Measurements from ENCODE around the gene KMT2B. TPM values are rescaled to one million over a fixed set of nuclear protein-coding genes. Genes with fewer than 3 reads are reported as not detected.

KMT2B gene
- total and polyA plus RNA-seq, 9 of the 15 experiments (the other 6 are each of a cell fraction or from before 2014, with no cell fraction given): 0.63 to 43.9 (median 8.1) TPM

DNA sequence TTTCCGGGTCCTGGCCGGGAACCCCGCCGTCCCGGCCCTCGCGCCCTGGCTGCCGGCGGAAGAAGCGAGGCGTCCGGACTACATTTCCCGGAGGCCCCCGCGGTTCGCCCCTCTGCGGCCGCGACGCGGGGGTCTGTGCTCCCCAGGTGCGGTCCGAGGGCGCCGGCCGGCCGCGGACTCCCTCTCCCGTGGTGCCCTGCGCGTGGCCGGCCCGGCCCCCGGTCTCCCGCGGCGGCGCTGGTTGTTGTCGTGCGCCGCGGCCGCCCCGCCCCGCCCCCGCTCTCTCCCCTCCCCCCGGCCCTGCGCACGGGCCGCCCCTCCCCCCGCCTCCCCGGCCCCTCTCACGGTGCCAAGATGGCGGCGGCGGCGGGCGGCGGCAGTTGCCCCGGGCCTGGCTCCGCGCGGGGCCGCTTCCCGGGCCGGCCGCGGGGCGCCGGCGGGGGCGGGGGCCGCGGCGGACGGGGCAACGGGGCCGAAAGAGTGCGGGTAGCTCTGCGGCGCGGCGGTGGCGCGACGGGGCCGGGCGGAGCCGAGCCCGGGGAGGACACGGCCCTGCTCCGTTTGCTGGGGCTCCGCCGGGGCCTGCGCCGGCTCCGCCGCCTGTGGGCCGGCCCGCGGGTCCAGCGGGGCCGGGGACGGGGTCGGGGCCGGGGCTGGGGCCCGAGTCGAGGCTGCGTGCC lies at the start of gene KMT2B (continued):
- TF ChIP-seq, protein P1, sequence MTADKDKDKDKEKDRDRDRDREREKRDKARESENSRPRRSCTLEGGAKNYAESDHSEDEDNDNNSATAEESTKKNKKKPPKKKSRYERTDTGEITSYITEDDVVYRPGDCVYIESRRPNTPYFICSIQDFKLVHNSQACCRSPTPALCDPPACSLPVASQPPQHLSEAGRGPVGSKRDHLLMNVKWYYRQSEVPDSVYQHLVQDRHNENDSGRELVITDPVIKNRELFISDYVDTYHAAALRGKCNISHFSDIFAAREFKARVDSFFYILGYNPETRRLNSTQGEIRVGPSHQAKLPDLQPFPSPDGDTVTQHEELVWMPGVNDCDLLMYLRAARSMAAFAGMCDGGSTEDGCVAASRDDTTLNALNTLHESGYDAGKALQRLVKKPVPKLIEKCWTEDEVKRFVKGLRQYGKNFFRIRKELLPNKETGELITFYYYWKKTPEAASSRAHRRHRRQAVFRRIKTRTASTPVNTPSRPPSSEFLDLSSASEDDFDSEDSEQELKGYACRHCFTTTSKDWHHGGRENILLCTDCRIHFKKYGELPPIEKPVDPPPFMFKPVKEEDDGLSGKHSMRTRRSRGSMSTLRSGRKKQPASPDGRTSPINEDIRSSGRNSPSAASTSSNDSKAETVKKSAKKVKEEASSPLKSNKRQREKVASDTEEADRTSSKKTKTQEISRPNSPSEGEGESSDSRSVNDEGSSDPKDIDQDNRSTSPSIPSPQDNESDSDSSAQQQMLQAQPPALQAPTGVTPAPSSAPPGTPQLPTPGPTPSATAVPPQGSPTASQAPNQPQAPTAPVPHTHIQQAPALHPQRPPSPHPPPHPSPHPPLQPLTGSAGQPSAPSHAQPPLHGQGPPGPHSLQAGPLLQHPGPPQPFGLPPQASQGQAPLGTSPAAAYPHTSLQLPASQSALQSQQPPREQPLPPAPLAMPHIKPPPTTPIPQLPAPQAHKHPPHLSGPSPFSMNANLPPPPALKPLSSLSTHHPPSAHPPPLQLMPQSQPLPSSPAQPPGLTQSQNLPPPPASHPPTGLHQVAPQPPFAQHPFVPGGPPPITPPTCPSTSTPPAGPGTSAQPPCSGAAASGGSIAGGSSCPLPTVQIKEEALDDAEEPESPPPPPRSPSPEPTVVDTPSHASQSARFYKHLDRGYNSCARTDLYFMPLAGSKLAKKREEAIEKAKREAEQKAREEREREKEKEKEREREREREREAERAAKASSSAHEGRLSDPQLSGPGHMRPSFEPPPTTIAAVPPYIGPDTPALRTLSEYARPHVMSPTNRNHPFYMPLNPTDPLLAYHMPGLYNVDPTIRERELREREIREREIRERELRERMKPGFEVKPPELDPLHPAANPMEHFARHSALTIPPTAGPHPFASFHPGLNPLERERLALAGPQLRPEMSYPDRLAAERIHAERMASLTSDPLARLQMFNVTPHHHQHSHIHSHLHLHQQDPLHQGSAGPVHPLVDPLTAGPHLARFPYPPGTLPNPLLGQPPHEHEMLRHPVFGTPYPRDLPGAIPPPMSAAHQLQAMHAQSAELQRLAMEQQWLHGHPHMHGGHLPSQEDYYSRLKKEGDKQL (CRISPR knock-in tag; IDR thresholded peaks at IDR 0.05; ENCODE audit: borderline replicate concordance): no peak
- TF ChIP-seq CHD4 (IDR thresholded peaks at IDR 0.05; ENCODE audit: insufficient read depth, insufficient replicate concordance, low read depth, low read length, poor library complexity, severe bottlenecking) (no peak), SP2 (IDR thresholded peaks at IDR 0.05; ENCODE audit: extremely low read depth, low read depth, low read length, poor library complexity, severe bottlenecking) (no peak), CBX2 (IDR thresholded peaks at IDR 0.05; ENCODE audit: insufficient read depth, low read length, poor library complexity, severe bottlenecking) (no peak)
- TF ChIP-seq, protein P2, sequence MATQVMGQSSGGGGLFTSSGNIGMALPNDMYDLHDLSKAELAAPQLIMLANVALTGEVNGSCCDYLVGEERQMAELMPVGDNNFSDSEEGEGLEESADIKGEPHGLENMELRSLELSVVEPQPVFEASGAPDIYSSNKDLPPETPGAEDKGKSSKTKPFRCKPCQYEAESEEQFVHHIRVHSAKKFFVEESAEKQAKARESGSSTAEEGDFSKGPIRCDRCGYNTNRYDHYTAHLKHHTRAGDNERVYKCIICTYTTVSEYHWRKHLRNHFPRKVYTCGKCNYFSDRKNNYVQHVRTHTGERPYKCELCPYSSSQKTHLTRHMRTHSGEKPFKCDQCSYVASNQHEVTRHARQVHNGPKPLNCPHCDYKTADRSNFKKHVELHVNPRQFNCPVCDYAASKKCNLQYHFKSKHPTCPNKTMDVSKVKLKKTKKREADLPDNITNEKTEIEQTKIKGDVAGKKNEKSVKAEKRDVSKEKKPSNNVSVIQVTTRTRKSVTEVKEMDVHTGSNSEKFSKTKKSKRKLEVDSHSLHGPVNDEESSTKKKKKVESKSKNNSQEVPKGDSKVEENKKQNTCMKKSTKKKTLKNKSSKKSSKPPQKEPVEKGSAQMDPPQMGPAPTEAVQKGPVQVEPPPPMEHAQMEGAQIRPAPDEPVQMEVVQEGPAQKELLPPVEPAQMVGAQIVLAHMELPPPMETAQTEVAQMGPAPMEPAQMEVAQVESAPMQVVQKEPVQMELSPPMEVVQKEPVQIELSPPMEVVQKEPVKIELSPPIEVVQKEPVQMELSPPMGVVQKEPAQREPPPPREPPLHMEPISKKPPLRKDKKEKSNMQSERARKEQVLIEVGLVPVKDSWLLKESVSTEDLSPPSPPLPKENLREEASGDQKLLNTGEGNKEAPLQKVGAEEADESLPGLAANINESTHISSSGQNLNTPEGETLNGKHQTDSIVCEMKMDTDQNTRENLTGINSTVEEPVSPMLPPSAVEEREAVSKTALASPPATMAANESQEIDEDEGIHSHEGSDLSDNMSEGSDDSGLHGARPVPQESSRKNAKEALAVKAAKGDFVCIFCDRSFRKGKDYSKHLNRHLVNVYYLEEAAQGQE (IDR thresholded peaks at IDR 0.05; ENCODE audit: borderline replicate concordance): no peak
- TF ChIP-seq, protein P2 (CRISPR knock-in tag; IDR thresholded peaks at IDR 0.05; ENCODE audit: low read depth): no peak
- TF ChIP-seq, protein P3, sequence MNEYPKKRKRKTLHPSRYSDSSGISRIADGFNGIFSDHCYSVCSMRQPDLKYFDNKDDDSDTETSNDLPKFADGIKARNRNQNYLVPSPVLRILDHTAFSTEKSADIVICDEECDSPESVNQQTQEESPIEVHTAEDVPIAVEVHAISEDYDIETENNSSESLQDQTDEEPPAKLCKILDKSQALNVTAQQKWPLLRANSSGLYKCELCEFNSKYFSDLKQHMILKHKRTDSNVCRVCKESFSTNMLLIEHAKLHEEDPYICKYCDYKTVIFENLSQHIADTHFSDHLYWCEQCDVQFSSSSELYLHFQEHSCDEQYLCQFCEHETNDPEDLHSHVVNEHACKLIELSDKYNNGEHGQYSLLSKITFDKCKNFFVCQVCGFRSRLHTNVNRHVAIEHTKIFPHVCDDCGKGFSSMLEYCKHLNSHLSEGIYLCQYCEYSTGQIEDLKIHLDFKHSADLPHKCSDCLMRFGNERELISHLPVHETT (CRISPR knock-in tag; conservative IDR thresholded peaks at IDR 0.05 in 1 of 2, IDR thresholded peaks at IDR 0.05 in 1 of 2): peak in 1 of 2 experiments; percentile 99; a peak in 2 of 4 replicates

Data from K562 (cell line).